H9 (cell line): Measurements from ENCODE around the gene NPM3. TPM values are rescaled to one million over a fixed set of nuclear protein-coding genes. Genes with fewer than 3 reads are reported as not detected.
A peak's percentile ranks its signal among the peaks of the same experiment; 100 is the strongest.

ENCODE experiments used
- DNase-seq: peaks from one replicate; pipeline ENCODE4 v3.0.0-alpha.2; 2017
- H2AFZ ChIP-seq: one replicate; pipeline ENCODE4 v1.6.1; 2013; ENCODE audit warnings: mild to moderate bottlenecking, low read length, control low read depth, moderate library complexity
- H2AK5ac ChIP-seq: 2 replicates; pipeline ENCODE4 v1.6.1; 2013; ENCODE audit warnings: low read length, control low read depth, mixed read lengths; ENCODE audit not compliant: insufficient read length
- H2BK120ac ChIP-seq: one replicate; pipeline ENCODE4 v1.6.1; 2013; ENCODE audit warnings: low read depth, mild to moderate bottlenecking, low read length, control low read depth, inconsistent platforms; ENCODE audit not compliant: poor library complexity, severe bottlenecking
- H2BK12ac ChIP-seq: 2 replicates; pipeline ENCODE4 v1.6.1; 2013; ENCODE audit warnings: low read length, control low read depth, mixed read lengths, low read depth; ENCODE audit not compliant: insufficient read length
- H2BK15ac ChIP-seq: 2 replicates; pipeline ENCODE4 v1.6.1; 2013; ENCODE audit warnings: low read depth, low read length, control low read depth
- H2BK20ac ChIP-seq: one replicate; pipeline ENCODE4 v1.6.1; 2013; ENCODE audit warnings: low read depth, mild to moderate bottlenecking, low read length, control low read depth, inconsistent platforms; ENCODE audit not compliant: poor library complexity, severe bottlenecking
- H2BK5ac ChIP-seq: 2 replicates; pipeline ENCODE4 v1.6.1; 2013; ENCODE audit warnings: low read length, control low read depth, mixed read lengths; ENCODE audit not compliant: insufficient read length
- H3K14ac ChIP-seq: 2 replicates; pipeline ENCODE4 v1.6.1; 2013; ENCODE audit warnings: low read length, control low read depth; ENCODE audit not compliant: insufficient read depth
- H3K18ac ChIP-seq: 2 replicates; pipeline ENCODE4 v1.6.1; 2013; ENCODE audit warnings: low read depth, mild to moderate bottlenecking, mixed read lengths, low read length, control low read depth; ENCODE audit not compliant: insufficient read length
- H3K23ac ChIP-seq: 2 replicates; pipeline ENCODE4 v1.6.1; 2013; ENCODE audit warnings: low read length, control low read depth, mixed read lengths, low read depth; ENCODE audit not compliant: insufficient read length
- H3K23me2 ChIP-seq: 2 replicates; pipeline ENCODE4 v1.6.1; 2013; ENCODE audit warnings: low read depth, mild to moderate bottlenecking, mixed read lengths, low read length, control low read depth; ENCODE audit not compliant: insufficient read length, poor library complexity, severe bottlenecking
- H3K27ac ChIP-seq: 2 replicates; pipeline ENCODE4 v1.5.1; 2013; ENCODE audit warnings: low read length, control low read depth, mixed read lengths, low read depth; ENCODE audit not compliant: insufficient read length
- H3K27me3 ChIP-seq: 2 replicates; pipeline ENCODE4 v1.6.1; 2013; ENCODE audit warnings: low read length, control low read depth, inconsistent platforms; ENCODE audit not compliant: insufficient read depth
- H3K4ac ChIP-seq: 2 replicates; pipeline ENCODE4 v1.6.1; 2013; ENCODE audit warnings: low read depth, mild to moderate bottlenecking, control low read depth, inconsistent platforms, low read length, moderate library complexity
- H3K4me1 ChIP-seq: 2 replicates; pipeline ENCODE4 v1.6.1; 2013; ENCODE audit warnings: low read length, control low read depth, inconsistent platforms; ENCODE audit not compliant: insufficient read depth
- H3K4me2 ChIP-seq: 2 replicates; pipeline ENCODE4 v1.6.1; 2013; ENCODE audit warnings: low read length, control low read depth, mixed read lengths; ENCODE audit not compliant: insufficient read length, insufficient read depth
- H3K56ac ChIP-seq: 2 replicates; pipeline ENCODE4 v1.6.1; 2013; ENCODE audit warnings: low read depth, mild to moderate bottlenecking, mixed read lengths, low read length, control low read depth; ENCODE audit not compliant: insufficient read length
- H3K79me1 ChIP-seq: 2 replicates; pipeline ENCODE4 v1.6.1; 2013; ENCODE audit warnings: low read depth, mild to moderate bottlenecking, moderate library complexity, low read length, control low read depth, inconsistent platforms; ENCODE audit not compliant: insufficient read depth, poor library complexity, severe bottlenecking
- H3K79me2 ChIP-seq: 2 replicates; pipeline ENCODE4 v1.6.1; 2013; ENCODE audit warnings: low read length, control low read depth, inconsistent platforms; ENCODE audit not compliant: insufficient read depth
- H3K9ac ChIP-seq: 2 replicates; pipeline ENCODE4 v1.6.1; 2013; ENCODE audit warnings: low read length, control low read depth, mixed read lengths; ENCODE audit not compliant: insufficient read length; ENCODE audit errors: extremely low read depth
- H3K9me3 ChIP-seq: one replicate; pipeline ENCODE4 v1.6.1; 2013; ENCODE audit warnings: low read depth, low read length, inconsistent platforms; ENCODE audit not compliant: control insufficient read depth
- H3T11ph ChIP-seq: one replicate; pipeline ENCODE4 v1.6.1; 2013; ENCODE audit warnings: mild to moderate bottlenecking, low read length, control low read depth, inconsistent platforms
- H4K20me1 ChIP-seq: one replicate; pipeline ENCODE4 v1.6.1; 2013; ENCODE audit not compliant: control insufficient read depth, insufficient read length, insufficient read depth
- H4K5ac ChIP-seq: 2 replicates; pipeline ENCODE4 v1.6.1; 2013; ENCODE audit warnings: low read depth, mild to moderate bottlenecking, mixed read lengths, low read length, control low read depth; ENCODE audit not compliant: insufficient read length
- H4K8ac ChIP-seq: replicated peaks from 2 replicates; pipeline ENCODE4 v1.6.1; 2013; ENCODE audit warnings: low read length, control low read depth, mixed read lengths, low read depth; ENCODE audit not compliant: insufficient read length
- H4K91ac ChIP-seq: 2 replicates; pipeline ENCODE4 v1.6.1; 2013; ENCODE audit warnings: low read depth, mild to moderate bottlenecking, moderate library complexity, mixed read lengths, low read length, control low read depth; ENCODE audit not compliant: insufficient read length
- H3K27ac Mint-ChIP-seq, 3 experiments: 2 replicates in 2 of 3; 3 replicates in 1 of 3; pipeline ENCODE4 v1.8.0; 2020 to 2021; ENCODE audit warnings: mixed read lengths in 3 of 3, mild to moderate bottlenecking in 1 of 3, moderate library complexity in 1 of 3
- H3K27me3 Mint-ChIP-seq: 2 replicates; pipeline ENCODE4 v1.8.0; 2021; ENCODE audit warnings: low read depth, mild to moderate bottlenecking, moderate library complexity, mixed read lengths
- H3K36me3 Mint-ChIP-seq, 3 experiments: 2 replicates in 2 of 3; 3 replicates in 1 of 3; pipeline ENCODE4 v1.8.0; 2020 to 2021; ENCODE audit warnings: low read depth in 3 of 3, mixed read lengths in 3 of 3; ENCODE audit not compliant: insufficient read depth in 1 of 3
- H3K4me1 Mint-ChIP-seq, 2 experiments: 2 replicates each; pipeline ENCODE4 v1.8.0; 2020; ENCODE audit warnings: mixed read lengths in 2 of 2
- H3K4me3 Mint-ChIP-seq, 2 experiments: 2 replicates in 1 of 2; 3 replicates in 1 of 2; pipeline ENCODE4 v1.8.0; 2020 to 2021; ENCODE audit warnings: mild to moderate bottlenecking in 2 of 2, mixed read lengths in 2 of 2, moderate library complexity in 1 of 2
- H3K9me3 Mint-ChIP-seq, 2 experiments: 2 replicates in 1 of 2; 3 replicates in 1 of 2; pipeline ENCODE4 v1.8.0; 2020; ENCODE audit warnings: mild to moderate bottlenecking in 2 of 2, mixed read lengths in 2 of 2, moderate library complexity in 1 of 2
- CTCF ChIP-seq: fragments of 200-600 bp; sonication (generic); conservative IDR thresholded peaks from 3 replicates; pipeline ENCODE4 v1.8.0; 2021; ENCODE audit warnings: antibody characterized with exemption, mild to moderate bottlenecking
- WGBS: extraction: QIAGEN DNeasy Blood & Tissue Kit; methylation state at CpG from one replicate; pipeline ENCODE4 v1.1.7; 2013; ENCODE audit warnings: missing lambda C conversion rate, low lambda C conversion rate, mixed read lengths; ENCODE audit not compliant: insufficient read length; ENCODE audit errors: extremely low coverage; 5-methylcytosine and 5-hydroxymethylcytosine counted together
- total RNA-seq: library from RNA; stranded (reverse); gene quantifications from 2 replicates; pipeline ENCODE4 v1.2.1, GENCODE V29; 2021

Gene NPM3
- total RNA-seq, 1 experiment from 2014 or later, result 133 TPM

DNA sequence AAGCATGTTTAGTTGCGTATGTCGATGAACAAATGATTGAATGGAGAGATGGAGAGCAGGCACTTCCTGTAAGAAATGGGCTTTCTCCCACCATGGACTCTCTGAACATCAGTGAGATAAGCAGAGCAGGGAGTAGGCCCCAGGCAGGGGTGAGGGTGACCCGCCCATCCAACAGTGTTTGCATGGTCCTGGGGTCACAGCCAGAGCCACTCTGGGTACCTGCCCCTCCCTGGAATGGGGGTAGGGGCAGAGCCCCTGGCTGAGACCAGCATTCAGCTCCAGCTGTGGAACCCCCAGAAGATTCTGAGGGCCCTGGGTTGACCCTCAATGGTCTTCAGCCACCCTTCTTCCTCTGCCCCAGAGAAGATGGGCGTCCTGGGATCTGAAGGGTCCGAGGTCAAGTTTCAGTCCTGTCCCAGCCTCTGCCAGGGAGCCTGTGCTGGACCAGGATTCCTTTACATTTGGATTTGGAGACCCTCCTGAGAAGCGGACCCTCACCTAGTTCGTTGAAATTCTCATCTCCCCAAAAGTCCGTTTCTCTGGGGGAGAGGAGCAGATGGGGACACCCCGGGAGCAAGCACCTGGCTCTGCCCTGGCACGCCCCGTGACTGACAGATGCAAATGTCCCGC, 5.0 kb downstream of the NPM3 start:
- Histone ChIP-seq H3K23ac (no peak overlapping the region), H3K14ac (no peak overlapping the region), H2BK12ac (no peak overlapping the region), H3K27ac (no peak overlapping the region), H3T11ph (no peak overlapping the region), H3K79me2 (peaks cover 2% of the 10 kb centered on the region; the same call in 1 of the 2 replicates), H3K4ac (no peak overlapping the region), H2BK120ac (no peak overlapping the region), H3K9ac (no peak overlapping the region), H3K9me3 (no peaks in the 10 kb centered on the region), H3K4me2 (peak overlapping the region; percentile 72), H4K5ac (no peak overlapping the region), H4K8ac (no peak overlapping the region), H2BK15ac (no peak overlapping the region), H3K18ac (no peak overlapping the region), H3K79me1 (no peaks in the 10 kb centered on the region), H3K56ac (no peak overlapping the region), H2AK5ac (no peak overlapping the region), H4K91ac (no peak overlapping the region), H2BK20ac (no peak overlapping the region), H3K23me2 (peaks cover 38% of the 10 kb centered on the region), H2AFZ (no peak overlapping the region), H3K4me1 (peaks cover 5% of the 10 kb centered on the region; the same call in 1 of the 2 replicates), H2BK5ac (no peak overlapping the region), H3K27me3 (peaks cover 42% of the 10 kb centered on the region), H4K20me1 (peaks cover 2% of the 10 kb centered on the region)
- DNase-seq, result no peak
- Mint-ChIP-seq H3K36me3 (peaks cover 6 to 9% (median 6%) of the 10 kb centered on the region in 3 experiments; a peak in 5 of 7 replicates), H3K4me1 (peaks cover 47 to 70% of the 10 kb centered on the region in 2 experiments), H3K4me3 (peak overlapping the region; percentile 61 to 86), H3K27ac (peak overlapping the region in 1 of 3 experiments; percentile 59; a peak in 1 of 7 replicates), H3K9me3 (no peaks in the 10 kb centered on the region; a peak in 1 of 5 replicates), H3K27me3 (peaks cover 54% of the 10 kb centered on the region)
- no CpG with 5 or more reads among the region's 12 CpGs for WGBS
- no peak for TF ChIP-seq CTCF
